ENCODE measurements around the gene SLC38A6. TPM values are rescaled to one million over a fixed set of nuclear protein-coding genes. Genes with fewer than 3 reads are reported as not detected.
"Not testable (repeated sequence)": the region's sequence is repeated elsewhere in the genome, so short reads cannot be mapped to it uniquely, and the experiment has no call there.

The SLC38A6 gene
- total RNA-seq, 6 experiments from 2014 or later, result 9.7 to 13.8 (median 11.1) TPM

- Mint-ChIP-seq H3K27me3 (ENCODE audit: insufficient read depth) (no peaks in the 10 kb centered on the region), H3K9me3 (no peaks in the 10 kb centered on the region), H3K4me3 (no peak overlapping the region), H3K36me3 (ENCODE audit: low read depth) (peaks cover 5% of the 10 kb centered on the region), H3K4me1 (ENCODE audit: low read depth) (peaks cover 9% of the 10 kb centered on the region; the same call in 1 of the 2 replicates), H3K27ac (no peak overlapping the region)
- DNase-seq, result no peak
- TF ChIP-seq, protein P1, sequence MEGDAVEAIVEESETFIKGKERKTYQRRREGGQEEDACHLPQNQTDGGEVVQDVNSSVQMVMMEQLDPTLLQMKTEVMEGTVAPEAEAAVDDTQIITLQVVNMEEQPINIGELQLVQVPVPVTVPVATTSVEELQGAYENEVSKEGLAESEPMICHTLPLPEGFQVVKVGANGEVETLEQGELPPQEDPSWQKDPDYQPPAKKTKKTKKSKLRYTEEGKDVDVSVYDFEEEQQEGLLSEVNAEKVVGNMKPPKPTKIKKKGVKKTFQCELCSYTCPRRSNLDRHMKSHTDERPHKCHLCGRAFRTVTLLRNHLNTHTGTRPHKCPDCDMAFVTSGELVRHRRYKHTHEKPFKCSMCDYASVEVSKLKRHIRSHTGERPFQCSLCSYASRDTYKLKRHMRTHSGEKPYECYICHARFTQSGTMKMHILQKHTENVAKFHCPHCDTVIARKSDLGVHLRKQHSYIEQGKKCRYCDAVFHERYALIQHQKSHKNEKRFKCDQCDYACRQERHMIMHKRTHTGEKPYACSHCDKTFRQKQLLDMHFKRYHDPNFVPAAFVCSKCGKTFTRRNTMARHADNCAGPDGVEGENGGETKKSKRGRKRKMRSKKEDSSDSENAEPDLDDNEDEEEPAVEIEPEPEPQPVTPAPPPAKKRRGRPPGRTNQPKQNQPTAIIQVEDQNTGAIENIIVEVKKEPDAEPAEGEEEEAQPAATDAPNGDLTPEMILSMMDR (IDR thresholded peaks at IDR 0.05), result no peak
These were observed 109.6 kb downstream of the SLC38A6 start for GRCh38 chr14:61090432-61091216.

- H3K27me3 Mint-ChIP-seq (ENCODE audit: insufficient read depth), result no peaks in the 10 kb centered on the region
- peaks cover 5% of the 10 kb centered on the region for H3K36me3 Mint-ChIP-seq (ENCODE audit: low read depth)
- H3K9me3 Mint-ChIP-seq, result no peaks in the 10 kb centered on the region
- H3K4me1 Mint-ChIP-seq (ENCODE audit: low read depth), result peaks cover 9% of the 10 kb centered on the region; the same call in 1 of the 2 replicates
- H3K27ac Mint-ChIP-seq, result no peak overlapping the region
- TF ChIP-seq, protein P1 (IDR thresholded peaks at IDR 0.05), result no peak
- no peak overlapping the region for H3K4me3 Mint-ChIP-seq
- DNase-seq, result no peak
These were observed 110.7 kb downstream of the SLC38A6 start for GRCh38 chr14:61091657-61092273.

GRCh38 chr14:61098096-61098495, 117.1 kb downstream of the SLC38A6 start:
- DNase-seq; H3K4me3 Mint-ChIP-seq; H3K27me3 Mint-ChIP-seq (ENCODE audit: insufficient read depth); H3K27ac Mint-ChIP-seq; H3K36me3 Mint-ChIP-seq (ENCODE audit: low read depth); H3K9me3 Mint-ChIP-seq: not testable (repeated sequence)
- peaks cover 31% of the 10 kb centered on the region for H3K4me1 Mint-ChIP-seq (ENCODE audit: low read depth)

DNA sequence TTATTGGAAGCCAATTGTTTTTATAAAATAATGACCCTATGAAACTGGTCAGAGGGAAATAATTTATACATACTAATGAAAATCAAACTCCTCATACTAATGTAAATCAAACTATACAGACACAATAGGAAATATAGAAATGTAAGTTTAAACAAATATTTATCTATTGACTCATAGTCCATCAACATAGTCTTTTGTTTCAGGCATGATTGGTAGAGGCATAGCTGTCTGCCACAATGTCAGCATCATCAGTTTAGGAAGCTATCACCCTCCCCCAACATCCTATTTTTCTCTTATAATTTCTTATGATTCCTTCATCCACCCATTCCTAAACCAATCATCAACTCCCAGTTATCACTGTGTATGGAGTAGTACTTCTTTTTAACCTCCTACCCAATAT, 117.7 kb downstream of the SLC38A6 start:
- H3K4me1 Mint-ChIP-seq (ENCODE audit: low read depth), result peaks cover 37% of the 10 kb centered on the region
- no peaks in the 10 kb centered on the region for H3K27me3 Mint-ChIP-seq (ENCODE audit: insufficient read depth)
- no peak overlapping the region for H3K27ac Mint-ChIP-seq
- DNase-seq, result no peak
- TF ChIP-seq, protein P1 (IDR thresholded peaks at IDR 0.05), result no peak
- peaks cover 6% of the 10 kb centered on the region for H3K36me3 Mint-ChIP-seq (ENCODE audit: low read depth)
- no peaks in the 10 kb centered on the region for H3K9me3 Mint-ChIP-seq
- H3K4me3 Mint-ChIP-seq, result no peak overlapping the region

DNA sequence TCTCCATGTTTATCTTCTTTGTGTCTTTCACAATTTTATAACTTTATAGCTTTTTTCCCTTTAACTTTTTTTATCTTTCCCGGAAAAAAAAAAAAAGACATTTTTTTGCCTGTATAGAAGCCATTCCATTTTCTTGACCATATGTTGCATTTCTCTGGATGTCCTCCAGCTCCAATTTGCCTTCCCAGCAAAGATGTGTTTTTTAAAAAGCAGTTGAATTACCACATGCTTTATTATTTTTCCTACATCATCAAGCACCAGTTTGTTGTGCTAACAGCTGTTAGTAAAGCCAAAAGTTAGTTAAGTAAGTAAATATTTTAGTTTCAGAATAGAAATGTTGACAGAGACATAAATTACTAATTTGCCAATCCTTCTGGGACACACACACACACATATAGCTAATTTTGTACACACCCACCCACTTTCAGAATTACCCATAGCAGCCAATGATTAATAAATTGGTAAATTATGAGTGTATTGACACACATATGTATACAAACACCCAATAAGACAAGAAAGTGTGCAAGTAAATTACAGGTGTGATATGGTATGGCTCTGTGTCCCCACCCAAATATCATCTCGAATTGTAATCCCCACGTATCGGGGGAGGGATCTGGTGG, 118.3 kb downstream of the SLC38A6 start:
- no peak overlapping the region for H3K27ac Mint-ChIP-seq
- H3K36me3 Mint-ChIP-seq (ENCODE audit: low read depth), result peaks cover 6% of the 10 kb centered on the region
- no peak for DNase-seq
- no peaks in the 10 kb centered on the region; the same call in 1 of the 2 replicates for H3K27me3 Mint-ChIP-seq (ENCODE audit: insufficient read depth)
- TF ChIP-seq, protein P1 (IDR thresholded peaks at IDR 0.05), result no peak
- peaks cover 43% of the 10 kb centered on the region for H3K4me1 Mint-ChIP-seq (ENCODE audit: low read depth)
- H3K9me3 Mint-ChIP-seq, result no peaks in the 10 kb centered on the region
- H3K4me3 Mint-ChIP-seq, result no peak overlapping the region
